ENCODE measurements around the gene SYN1. TPM values are rescaled to one million over a fixed set of nuclear protein-coding genes. Genes with fewer than 3 reads are reported as not detected.

SYN1 gene
- total and polyA plus RNA-seq, 12 donors = 0.12 to 16.5 (median 3.8) TPM; not detected in 1

DNA sequence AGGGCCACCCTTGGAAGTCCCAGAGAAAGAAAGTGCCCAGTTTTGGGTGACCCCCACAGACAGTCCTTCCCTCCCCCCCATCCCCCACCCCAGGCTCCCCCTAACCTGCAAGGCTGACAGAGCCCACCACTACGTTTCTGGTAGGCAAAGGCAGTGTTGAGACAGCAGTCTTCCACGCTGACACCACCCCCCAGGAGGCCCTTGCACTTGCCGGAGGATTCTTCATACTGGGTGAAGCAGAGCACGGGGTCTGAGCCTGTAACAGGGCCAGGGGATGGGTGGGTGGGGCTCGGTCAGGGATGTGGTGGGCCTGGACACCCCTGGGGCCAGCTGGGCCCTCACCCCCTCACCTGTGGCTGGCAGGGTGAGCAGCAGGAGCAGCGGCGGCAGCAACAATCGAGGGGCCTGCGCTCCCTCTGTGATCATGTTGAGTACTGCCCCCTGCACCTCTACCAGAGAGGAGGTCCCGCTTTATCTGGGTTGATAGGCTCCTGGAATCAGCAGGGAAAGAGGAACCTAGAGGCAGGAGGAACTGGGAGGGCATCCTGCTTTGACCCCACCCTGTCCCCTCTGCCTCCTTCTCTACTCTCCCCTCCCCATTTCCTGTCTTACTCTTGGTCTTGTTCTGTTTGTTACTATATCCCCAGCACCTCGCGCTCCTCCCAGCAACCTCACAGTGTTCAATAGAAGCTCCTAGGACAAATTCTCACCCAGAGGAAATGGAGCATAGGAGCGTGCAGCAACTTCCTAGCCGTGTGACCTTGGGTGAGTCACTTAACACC is 10.0 kb upstream of the SYN1 start, which contains the start of gene CFP:
Gene CFP, minus strand, starts transcription at position 512 of the 782 bp plus-strand sequence. Its CDS starts 86 bp downstream, at position 426.
- Histone ChIP-seq H3K27me3 (no peaks in the 10 kb centered on the region), H3K9me3 (replicated peaks in 1 of 3) (no peaks in the 10 kb centered on the region), H3K4me3 (no peak within 1 kb of the TSS), H3K36me3 (replicated peaks in 1 of 2) (no peaks in the 10 kb centered on the region), H3K4me1 (replicated peaks in 1 of 2) (no peaks in the 10 kb centered on the region), H3K27ac (no peak within 1 kb of the TSS)
- DNase-seq = no peak
- intact Hi-C loops (cut with DNase I) = no loop called here
- no peak for TF ChIP-seq POLR2A (IDR thresholded peaks at IDR 0.05)
- TF ChIP-seq, protein P1, sequence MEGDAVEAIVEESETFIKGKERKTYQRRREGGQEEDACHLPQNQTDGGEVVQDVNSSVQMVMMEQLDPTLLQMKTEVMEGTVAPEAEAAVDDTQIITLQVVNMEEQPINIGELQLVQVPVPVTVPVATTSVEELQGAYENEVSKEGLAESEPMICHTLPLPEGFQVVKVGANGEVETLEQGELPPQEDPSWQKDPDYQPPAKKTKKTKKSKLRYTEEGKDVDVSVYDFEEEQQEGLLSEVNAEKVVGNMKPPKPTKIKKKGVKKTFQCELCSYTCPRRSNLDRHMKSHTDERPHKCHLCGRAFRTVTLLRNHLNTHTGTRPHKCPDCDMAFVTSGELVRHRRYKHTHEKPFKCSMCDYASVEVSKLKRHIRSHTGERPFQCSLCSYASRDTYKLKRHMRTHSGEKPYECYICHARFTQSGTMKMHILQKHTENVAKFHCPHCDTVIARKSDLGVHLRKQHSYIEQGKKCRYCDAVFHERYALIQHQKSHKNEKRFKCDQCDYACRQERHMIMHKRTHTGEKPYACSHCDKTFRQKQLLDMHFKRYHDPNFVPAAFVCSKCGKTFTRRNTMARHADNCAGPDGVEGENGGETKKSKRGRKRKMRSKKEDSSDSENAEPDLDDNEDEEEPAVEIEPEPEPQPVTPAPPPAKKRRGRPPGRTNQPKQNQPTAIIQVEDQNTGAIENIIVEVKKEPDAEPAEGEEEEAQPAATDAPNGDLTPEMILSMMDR (IDR thresholded peaks at IDR 0.05) = no peak
- 48 to 74% (median 55%) methylated on average over 4 to 14 of the region's 14 CpGs for WGBS, 4 donors

DNA sequence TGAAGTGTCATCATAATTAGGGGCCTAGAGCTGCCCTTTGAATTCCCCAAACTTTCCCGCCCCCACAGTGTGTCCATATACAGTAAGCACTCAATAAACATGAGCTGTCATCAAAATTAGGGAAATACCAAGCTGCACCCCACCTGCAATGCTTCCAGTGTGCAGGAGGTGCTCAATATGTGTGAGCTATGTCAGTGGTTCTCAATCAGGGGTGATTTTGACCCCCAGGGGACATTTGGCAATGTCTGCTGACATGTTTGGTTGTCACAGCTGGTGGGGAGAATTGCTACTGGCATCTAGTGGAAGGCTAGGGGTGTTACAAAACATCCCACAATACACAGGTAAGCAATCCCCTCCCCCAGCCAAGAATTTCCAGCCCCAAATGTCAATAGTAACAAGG is 9.3 kb upstream of the SYN1 start:
- intact Hi-C loops (cut with DNase I) = no loop called here
- Histone ChIP-seq H3K36me3 (replicated peaks in 1 of 2) (no peaks in the 10 kb centered on the region), H3K27me3 (no peaks in the 10 kb centered on the region), H3K4me3 (no peak overlapping the region), H3K9me3 (replicated peaks in 1 of 3) (no peaks in the 10 kb centered on the region), H3K27ac (no peak overlapping the region), H3K4me1 (replicated peaks in 1 of 2) (no peaks in the 10 kb centered on the region)
- TF ChIP-seq POLR2A (IDR thresholded peaks at IDR 0.05) = no peak
- TF ChIP-seq, protein P1 (IDR thresholded peaks at IDR 0.05) = no peak
- 76 to 100% methylated on average over 1 of the region's 1 CpG; no CpG with 5 or more reads in 2 of the 4 donors for WGBS, 4 donors
- no peak for DNase-seq

DNA sequence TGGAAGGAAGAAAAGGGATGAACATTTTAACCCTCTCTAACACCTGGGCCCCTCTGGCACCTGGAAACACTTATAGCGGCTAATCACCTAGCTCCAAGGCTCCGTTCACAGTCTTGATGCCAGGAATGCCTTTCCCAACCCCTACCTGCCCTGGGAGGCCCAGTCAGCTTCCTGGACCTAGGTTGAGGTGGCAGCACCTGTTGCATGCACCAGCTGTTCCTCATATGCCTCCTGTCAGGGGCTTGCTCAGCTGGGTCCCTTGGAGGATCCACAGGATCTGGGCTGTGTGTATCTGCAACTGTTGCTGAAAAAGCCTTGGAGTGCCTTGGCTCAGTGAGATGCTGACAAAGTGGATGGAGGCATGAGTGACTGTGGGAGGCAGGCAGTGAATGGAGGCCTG is 5.7 kb upstream of the SYN1 start:
- intact Hi-C loops (cut with DNase I) = no loop called here

DNA sequence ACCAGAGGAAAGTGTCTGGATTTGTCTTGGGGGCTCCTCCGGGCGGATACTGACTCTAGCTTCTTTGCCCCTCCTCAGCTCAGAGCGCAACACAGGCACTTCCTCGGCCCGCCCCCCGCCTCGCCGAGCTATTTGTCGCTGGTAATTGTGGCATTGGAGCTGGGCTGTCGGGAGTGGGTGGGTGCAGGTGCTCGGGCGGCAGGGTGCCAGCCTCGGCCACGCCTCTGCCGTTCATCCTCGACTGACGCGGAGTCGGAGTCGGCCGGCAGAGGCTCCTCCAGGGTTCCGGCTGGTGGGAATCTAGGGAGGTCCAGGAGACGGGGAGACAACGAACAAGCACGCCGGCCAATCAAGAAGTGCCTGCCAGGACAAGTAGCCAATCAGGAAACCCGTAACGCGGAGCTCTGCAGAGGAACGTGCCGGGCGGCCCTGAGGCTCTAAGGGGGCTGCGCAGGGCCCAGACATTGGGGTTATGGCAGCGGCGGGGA is 3.9 kb upstream of the SYN1 start:
- no peaks in the 10 kb centered on the region for H3K36me3 ChIP-seq (replicated peaks in 1 of 2)
- 0 to 37% (median 17%) methylated on average over 9 to 35 of the region's 35 CpGs for WGBS, 4 donors
- H3K4me3 ChIP-seq = peak overlapping the region in 1 of 4 donors; percentile 36
- TF ChIP-seq, protein P1 (IDR thresholded peaks at IDR 0.05) = no peak
- TF ChIP-seq POLR2A (IDR thresholded peaks at IDR 0.05) = no peak
- peak; percentile 55 to 87 (median 65) for DNase-seq
- H3K27ac ChIP-seq = no peak overlapping the region
- H3K27me3 ChIP-seq = peaks cover 9% of the 10 kb centered on the region
- H3K9me3 ChIP-seq (replicated peaks in 1 of 3) = no peaks in the 10 kb centered on the region
- intact Hi-C loops (cut with DNase I) = no loop called here
- no peaks in the 10 kb centered on the region for H3K4me1 ChIP-seq (replicated peaks in 1 of 2)

More for the DNA sequence above, 5.7 kb upstream of the SYN1 start:
- Histone ChIP-seq H3K4me3 (no peak overlapping the region), H3K9me3 (replicated peaks in 1 of 3) (no peaks in the 10 kb centered on the region), H3K27ac (no peak overlapping the region), H3K27me3 (peaks cover 9% of the 10 kb centered on the region), H3K4me1 (replicated peaks in 1 of 2) (no peaks in the 10 kb centered on the region), H3K36me3 (replicated peaks in 1 of 2) (no peaks in the 10 kb centered on the region)
- DNase-seq = no peak
- WGBS, 4 donors = 85 to 96% (median 88%) methylated on average over 2 of the region's 2 CpGs; no CpG with 5 or more reads in 1 of the 4 donors
- TF ChIP-seq, protein P1 (IDR thresholded peaks at IDR 0.05) = no peak
- TF ChIP-seq POLR2A (IDR thresholded peaks at IDR 0.05) = no peak
